Astrocyte (in vitro differentiated cells and primary cell): ENCODE results near the gene CDKN1C. TPM values are rescaled to one million over a fixed set of nuclear protein-coding genes. Genes with fewer than 3 reads are reported as not detected.

Source experiments
- DNase-seq: peaks from one replicate; pipeline ENCODE4 v3.0.0-alpha.2; 2010; ENCODE audit warnings: low read depth
- FAIRE-seq: peaks from 2 replicates; lab custom pipeline; 2011; peaks lifted over from hg19 to GRCh38; lab: Jason Lieb, UNC
- H2AFZ ChIP-seq: 2 replicates; pipeline ENCODE4 v1.6.0; 2012; ENCODE audit warnings: low read depth, low read length, inconsistent platforms
- H3K27ac ChIP-seq: 2 replicates; pipeline ENCODE4 v1.5.1; 2011; ENCODE audit warnings: low read depth, low read length, inconsistent platforms
- H3K27me3 ChIP-seq: 2 replicates; pipeline ENCODE4 v1.6.0; 2011; ENCODE audit warnings: low read length, inconsistent platforms; ENCODE audit not compliant: insufficient read depth
- H3K36me3 ChIP-seq: 2 replicates; pipeline ENCODE4 v1.5.1; 2011; ENCODE audit warnings: low read length, inconsistent platforms; ENCODE audit not compliant: insufficient read depth
- H3K4me1 ChIP-seq: 2 replicates; pipeline ENCODE4 v1.5.1; 2011; ENCODE audit warnings: low read length, inconsistent platforms; ENCODE audit not compliant: insufficient read depth
- H3K4me2 ChIP-seq: 2 replicates; pipeline ENCODE4 v1.6.0; 2012; ENCODE audit warnings: low read length, inconsistent platforms
- H3K4me3 ChIP-seq: 2 replicates; pipeline ENCODE4 v1.5.1; 2011; ENCODE audit warnings: low read depth, mild to moderate bottlenecking, low read length, inconsistent platforms; ENCODE audit not compliant: insufficient read depth
- H3K79me2 ChIP-seq: 2 replicates; pipeline ENCODE4 v1.6.0; 2012; ENCODE audit warnings: mild to moderate bottlenecking, low read length, inconsistent platforms; ENCODE audit not compliant: insufficient read depth
- H3K9ac ChIP-seq: 2 replicates; pipeline ENCODE4 v1.6.0; 2012; ENCODE audit warnings: mild to moderate bottlenecking, low read length, inconsistent platforms
- H3K9me3 ChIP-seq: 2 replicates; pipeline ENCODE4 v1.5.1; 2012; ENCODE audit warnings: low read depth, mild to moderate bottlenecking, low read length, inconsistent platforms; ENCODE audit not compliant: insufficient read depth
- H4K20me1 ChIP-seq: 2 replicates; pipeline ENCODE4 v1.6.0; 2012; ENCODE audit warnings: low read length, inconsistent platforms; ENCODE audit not compliant: insufficient read depth
- H3K27ac Mint-ChIP-seq: one replicate; pipeline ENCODE4 v1.8.0; 2021; ENCODE audit warnings: mild to moderate bottlenecking, mixed read lengths; ENCODE audit not compliant: unreplicated experiment
- H3K27me3 Mint-ChIP-seq: one replicate; pipeline ENCODE4 v1.8.0; 2021; ENCODE audit warnings: low read depth, mixed read lengths; ENCODE audit not compliant: unreplicated experiment
- H3K36me3 Mint-ChIP-seq: one replicate; pipeline ENCODE4 v1.8.0; 2021; ENCODE audit warnings: low read depth, mixed read lengths; ENCODE audit not compliant: unreplicated experiment
- H3K4me1 Mint-ChIP-seq: one replicate; pipeline ENCODE4 v1.8.0; 2021; ENCODE audit warnings: low read depth, mixed read lengths; ENCODE audit not compliant: unreplicated experiment
- H3K4me3 Mint-ChIP-seq: one replicate; pipeline ENCODE4 v1.8.0; 2021; ENCODE audit warnings: mild to moderate bottlenecking, moderate library complexity, mixed read lengths; ENCODE audit not compliant: unreplicated experiment
- H3K9me3 Mint-ChIP-seq: one replicate; pipeline ENCODE4 v1.8.0; 2021; ENCODE audit warnings: mild to moderate bottlenecking, mixed read lengths; ENCODE audit not compliant: unreplicated experiment
- CTCF ChIP-seq: IDR thresholded peaks from 2 replicates; pipeline ENCODE4 v1.5.1; 2011; ENCODE audit warnings: low read depth, mild to moderate bottlenecking, inconsistent platforms, low read length, moderate library complexity; ENCODE audit not compliant: insufficient read depth
- EZH2 ChIP-seq: IDR thresholded peaks from 2 replicates; pipeline ENCODE4 v1.6.1; 2012; ENCODE audit warnings: mild to moderate bottlenecking, low read length, inconsistent platforms; ENCODE audit not compliant: insufficient read depth
- total RNA-seq: library from RNA; stranded (reverse); gene quantifications from 2 replicates; pipeline ENCODE4 v1.2.1, GENCODE V29; 2021

The CDKN1C gene
- total RNA-seq, 1 donor from 2014 or later, result 7.5 TPM

- no peak overlapping the region for H3K4me3 Mint-ChIP-seq
- no peaks in the 10 kb centered on the region for H3K4me1 Mint-ChIP-seq
- Histone ChIP-seq H3K36me3 (no peaks in the 10 kb centered on the region), H3K27me3 (peaks cover 17% of the 10 kb centered on the region), H3K4me1 (no peaks in the 10 kb centered on the region), H4K20me1 (no peaks in the 10 kb centered on the region), H3K79me2 (no peaks in the 10 kb centered on the region), H3K9me3 (no peaks in the 10 kb centered on the region), H3K27ac (no peak overlapping the region), H3K4me3 (no peak overlapping the region), H3K4me2 (no peak overlapping the region), H3K9ac (no peak overlapping the region), H2AFZ (no peak overlapping the region)
- H3K27ac Mint-ChIP-seq, result no peak overlapping the region
- H3K9me3 Mint-ChIP-seq, result no peaks in the 10 kb centered on the region
- TF ChIP-seq EZH2, result no peak
- TF ChIP-seq CTCF, result no peak
- no peak for FAIRE-seq
- H3K36me3 Mint-ChIP-seq, result no peaks in the 10 kb centered on the region
- peaks cover 53% of the 10 kb centered on the region for H3K27me3 Mint-ChIP-seq
- DNase-seq, result no peak
Measured at GRCh38 chr11:2855162-2855561, 30.4 kb downstream of the CDKN1C start.

DNA sequence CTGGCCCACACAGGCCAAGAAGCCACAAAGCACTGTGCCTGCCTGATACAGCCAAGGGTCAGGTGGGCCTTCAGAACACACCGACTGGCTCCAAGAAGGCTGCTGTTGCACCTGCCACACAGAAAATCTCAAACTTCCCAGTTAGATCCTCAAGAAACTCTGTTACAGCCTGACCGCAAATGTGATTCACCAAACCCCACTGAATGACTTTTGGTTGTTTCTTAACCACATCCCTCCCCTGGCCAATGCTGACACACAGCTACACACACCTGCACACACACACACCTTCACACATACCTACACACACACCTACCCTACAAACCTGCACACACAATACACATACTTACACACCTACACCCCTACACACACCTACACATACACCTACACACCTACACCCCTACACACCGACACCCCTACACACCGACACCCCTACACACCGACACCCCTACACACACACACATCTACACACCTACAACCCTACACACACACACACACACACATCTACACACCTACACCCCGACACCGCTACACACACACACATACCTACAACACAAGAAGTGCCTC lies 31.5 kb downstream of the CDKN1C start:
- no peaks in the 10 kb centered on the region for H4K20me1 ChIP-seq
- H3K4me3 ChIP-seq, result no peak overlapping the region
- FAIRE-seq (no peak), DNase-seq (no peak)
- Mint-ChIP-seq H3K4me3 (no peak overlapping the region), H3K36me3 (no peaks in the 10 kb centered on the region), H3K9me3 (no peaks in the 10 kb centered on the region), H3K27me3 (peaks cover 48% of the 10 kb centered on the region), H3K27ac (no peak overlapping the region), H3K4me1 (no peaks in the 10 kb centered on the region)
- no peak overlapping the region for H2AFZ ChIP-seq
- no peak overlapping the region for H3K27ac ChIP-seq
- no peak for TF ChIP-seq EZH2
- TF ChIP-seq CTCF, result no peak
- no peaks in the 10 kb centered on the region for H3K36me3 ChIP-seq
- H3K4me2 ChIP-seq, result no peak overlapping the region
- H3K4me1 ChIP-seq, result no peaks in the 10 kb centered on the region
- no peaks in the 10 kb centered on the region for H3K79me2 ChIP-seq
- no peaks in the 10 kb centered on the region for H3K9me3 ChIP-seq
- peaks cover 13% of the 10 kb centered on the region for H3K27me3 ChIP-seq
- H3K9ac ChIP-seq, result no peak overlapping the region

- H3K36me3 Mint-ChIP-seq, result no peaks in the 10 kb centered on the region
- Histone ChIP-seq H3K36me3 (no peaks in the 10 kb centered on the region), H3K9me3 (no peaks in the 10 kb centered on the region), H3K9ac (no peak overlapping the region), H3K4me1 (no peaks in the 10 kb centered on the region), H4K20me1 (no peaks in the 10 kb centered on the region), H3K27ac (no peak overlapping the region), H3K4me2 (no peak overlapping the region), H3K79me2 (no peaks in the 10 kb centered on the region), H3K4me3 (no peak overlapping the region), H3K27me3 (peaks cover 13% of the 10 kb centered on the region), H2AFZ (no peak overlapping the region)
- TF ChIP-seq EZH2 (no peak), CTCF (no peak)
- H3K27me3 Mint-ChIP-seq, result peaks cover 45% of the 10 kb centered on the region
- no peak for FAIRE-seq
- no peak for DNase-seq
- H3K4me3 Mint-ChIP-seq, result no peak overlapping the region
- no peaks in the 10 kb centered on the region for H3K4me1 Mint-ChIP-seq
- H3K27ac Mint-ChIP-seq, result no peak overlapping the region
- H3K9me3 Mint-ChIP-seq, result no peaks in the 10 kb centered on the region
Measured at GRCh38 chr11:2853401-2853800, 32.2 kb downstream of the CDKN1C start.
